ENCODE data around the gene DUS4L.

Gene DUS4L

DNA sequence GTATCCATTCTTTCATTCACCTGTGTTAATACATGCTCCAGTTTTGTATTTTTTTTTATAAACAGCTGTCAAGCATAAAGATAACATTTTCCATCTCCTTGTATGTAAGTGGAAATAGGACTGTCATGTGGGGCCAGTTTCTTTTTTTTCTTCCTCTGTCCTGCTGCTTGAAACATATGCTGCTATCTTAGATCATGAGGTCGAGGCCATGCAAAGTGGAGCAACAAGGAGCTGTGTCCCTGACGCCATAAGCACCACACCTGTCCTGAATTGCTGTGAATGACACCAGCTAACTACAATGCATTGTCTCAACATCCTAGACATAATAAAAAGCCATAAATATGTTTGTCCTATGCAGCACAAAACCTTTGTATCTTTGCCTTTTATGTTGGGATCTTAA lies 59.1 kb downstream of the DUS4L start:
- H3K4me3 Mint-ChIP-seq: no peak overlapping the region
- peaks cover under 1% of the 10 kb centered on the region for H3K4me1 Mint-ChIP-seq
- H3K27me3 Mint-ChIP-seq: no peaks in the 10 kb centered on the region
- H3K36me3 Mint-ChIP-seq: no peaks in the 10 kb centered on the region
- H3K27ac Mint-ChIP-seq: no peak overlapping the region
- ATAC-seq: no peak
- H3K9me3 Mint-ChIP-seq: peaks cover 3% of the 10 kb centered on the region

GRCh38 chr7:107627002-107627401 lies 63.2 kb downstream of the DUS4L start:
- no peak for ATAC-seq
- H3K9me3 Mint-ChIP-seq: peaks cover 3% of the 10 kb centered on the region
- H3K27me3 Mint-ChIP-seq: no peaks in the 10 kb centered on the region
- no peaks in the 10 kb centered on the region for H3K36me3 Mint-ChIP-seq
- no peak overlapping the region for H3K27ac Mint-ChIP-seq
- peaks cover 22% of the 10 kb centered on the region for H3K4me1 Mint-ChIP-seq
- H3K4me3 Mint-ChIP-seq: no peak overlapping the region

Data from stimulated activated memory B cell treated with anti-CD40 and anti-IgM and Interleukin-4, amounts not matched to agents 10 μg/mL and 1 μg/mL and 100 μg/mL, for 72 hours (primary cell).